Activated naive CD4-positive, alpha-beta T cell treated with anti-CD3 and anti-CD28 coated beads, Interleukin-2, amount 50 U/mL, for 72 hours (primary cell): ENCODE data around the gene KRT9. TPM values are rescaled to one million over a fixed set of nuclear protein-coding genes. Genes with fewer than 3 reads are reported as not detected.
A peak's percentile ranks its signal among the peaks of the same experiment; 100 is the strongest.
"Not testable (repeated sequence)": the region's sequence is repeated elsewhere in the genome, so short reads cannot be mapped to it uniquely, and the experiment has no call there.

Source experiments
- ATAC-seq, 2 donors: fragments of 150-1000 bp; cut with Tn5 transposase; 2 replicates each; pipeline ENCODE4 v1.10.0; 2021; ENCODE audit warnings: mild to moderate bottlenecking in 2 of 2, moderate library complexity in 2 of 2
- DNase-seq, 2 donors: peaks; one replicate each; pipeline ENCODE4 v3.0.0; 2021 to 2022; ENCODE audit warnings: low spot score in 2 of 2
- H3K27ac Mint-ChIP-seq, 2 donors: one replicate each; pipeline ENCODE4 v1.8.0; 2022; ENCODE audit warnings: mild to moderate bottlenecking in 2 of 2, mixed read lengths in 2 of 2
- H3K36me3 Mint-ChIP-seq, 2 donors: one replicate each; pipeline ENCODE4 v1.8.0; 2022; ENCODE audit warnings: mixed read lengths in 2 of 2
- H3K9me3 Mint-ChIP-seq, 2 donors: one replicate each; pipeline ENCODE4 v1.8.0; 2022; ENCODE audit warnings: mixed read lengths in 2 of 2
- total RNA-seq, 2 donors: library from RNA; stranded (reverse); gene quantifications; one replicate each; pipeline ENCODE4 v1.2.3, GENCODE V29; 2022

The KRT9 gene
- total RNA-seq, result not detected

- H3K36me3 Mint-ChIP-seq, result no peaks in the 10 kb centered on the region
- H3K9me3 Mint-ChIP-seq, result peaks cover 8 to 12% of the 10 kb centered on the region in 2 donors
- ATAC-seq, result no peak
- no peak within 1 kb of the TSS for H3K27ac Mint-ChIP-seq
- DNase-seq, result no peak
Observed at GRCh38 chr17:41571561-41572434, at the start of gene KRT9. TSS of gene KRT9 (minus strand) at chr17:41572059. CDS start at chr17:41571992, 67 bp downstream.

- not testable (repeated sequence) for ATAC-seq, H3K9me3 Mint-ChIP-seq, DNase-seq, H3K36me3 Mint-ChIP-seq
- peak overlapping the region in 1 of 2 donors; percentile 16 for H3K27ac Mint-ChIP-seq
Observed at GRCh38 chr17:41621435-41621817, 49.6 kb upstream of the KRT9 start.

- Mint-ChIP-seq H3K9me3 (no peaks in the 10 kb centered on the region), H3K27ac (peak overlapping the region in 1 of 2 donors; percentile 16), H3K36me3 (no peaks in the 10 kb centered on the region)
- DNase-seq (no peak), ATAC-seq (no peak)
Observed at GRCh38 chr17:41620583-41621434, 49.0 kb upstream of the KRT9 start.

- not testable (repeated sequence) for H3K9me3 Mint-ChIP-seq, ATAC-seq, H3K36me3 Mint-ChIP-seq, DNase-seq
- peak overlapping the region; percentile 4 to 12 for H3K27ac Mint-ChIP-seq
Observed at GRCh38 chr17:41619927-41620582, 48.2 kb upstream of the KRT9 start.

GRCh38 chr17:41619036-41619926, 47.4 kb upstream of the KRT9 start:
- H3K9me3 Mint-ChIP-seq, result no peaks in the 10 kb centered on the region
- no peak for ATAC-seq
- peak overlapping the region; percentile 4 to 81 for H3K27ac Mint-ChIP-seq
- no peak for DNase-seq
- H3K36me3 Mint-ChIP-seq, result no peaks in the 10 kb centered on the region

GRCh38 chr17:41618341-41619035, 46.6 kb upstream of the KRT9 start:
- Mint-ChIP-seq H3K36me3 (no peaks in the 10 kb centered on the region), H3K27ac (no peak overlapping the region), H3K9me3 (no peaks in the 10 kb centered on the region)
- ATAC-seq, result no peak
- no peak for DNase-seq

GRCh38 chr17:41617698-41618097, 45.8 kb upstream of the KRT9 start:
- Mint-ChIP-seq H3K36me3 (no peaks in the 10 kb centered on the region), H3K27ac (peak overlapping the region in 1 of 2 donors; percentile 22), H3K9me3 (no peaks in the 10 kb centered on the region)
- no peak for DNase-seq
- no peak for ATAC-seq

- H3K9me3 Mint-ChIP-seq, result no peaks in the 10 kb centered on the region
- H3K27ac Mint-ChIP-seq, result no peak overlapping the region
- DNase-seq (no peak), ATAC-seq (no peak)
- H3K36me3 Mint-ChIP-seq, result no peaks in the 10 kb centered on the region
Observed at GRCh38 chr17:41617136-41617535, 45.3 kb upstream of the KRT9 start.

- not testable (repeated sequence) for H3K9me3 Mint-ChIP-seq, H3K27ac Mint-ChIP-seq, ATAC-seq, DNase-seq, H3K36me3 Mint-ChIP-seq
Observed at GRCh38 chr17:41616486-41616885, 44.6 kb upstream of the KRT9 start.

- H3K27ac Mint-ChIP-seq, result no peak overlapping the region
- H3K9me3 Mint-ChIP-seq, result no peaks in the 10 kb centered on the region
- H3K36me3 Mint-ChIP-seq, result no peaks in the 10 kb centered on the region
- ATAC-seq (no peak), DNase-seq (no peak)
Observed at GRCh38 chr17:41615454-41615853, 43.6 kb upstream of the KRT9 start.

- ATAC-seq, H3K36me3 Mint-ChIP-seq, H3K9me3 Mint-ChIP-seq, H3K27ac Mint-ChIP-seq, DNase-seq: not testable (repeated sequence)
Observed at GRCh38 chr17:41614767-41615166, 42.9 kb upstream of the KRT9 start.

GRCh38 chr17:41614098-41614497, 42.2 kb upstream of the KRT9 start:
- DNase-seq, result no peak
- no peak for ATAC-seq
- no peaks in the 10 kb centered on the region for H3K36me3 Mint-ChIP-seq
- H3K27ac Mint-ChIP-seq, result no peak overlapping the region
- no peaks in the 10 kb centered on the region for H3K9me3 Mint-ChIP-seq

- Mint-ChIP-seq H3K36me3 (no peaks in the 10 kb centered on the region), H3K27ac (peak overlapping the region in 1 of 2 donors; percentile 84), H3K9me3 (no peaks in the 10 kb centered on the region)
- ATAC-seq (no peak), DNase-seq (no peak)
Observed at GRCh38 chr17:41613277-41614082, 41.6 kb upstream of the KRT9 start.

- not testable (repeated sequence) for DNase-seq, ATAC-seq, H3K9me3 Mint-ChIP-seq, H3K36me3 Mint-ChIP-seq
- H3K27ac Mint-ChIP-seq, result peak within 1 kb of the TSS in 1 of 2 donors; percentile 84
Observed at GRCh38 chr17:41612376-41613160, 40.7 kb upstream of the KRT9 start, which contains the start of gene KRT16. TSS of gene KRT16 (minus strand) at chr17:41612767. CDS start at chr17:41612688, 79 bp downstream.
